Measurements from ENCODE around the gene CADM1.

Gene CADM1

GRCh38 chr11:115408036-115408921 is 95.9 kb downstream of the CADM1 start:
- DNase-seq: peak in 14 of 56 donors; percentile 2 to 62 (median 18)

- DNase-seq: no peak
Observed at GRCh38 chr11:115407496-115407895, 96.7 kb downstream of the CADM1 start.

- DNase-seq: no peak
Observed at GRCh38 chr11:115406404-115406803, 97.8 kb downstream of the CADM1 start.

GRCh38 chr11:115398333-115399080 is 105.7 kb downstream of the CADM1 start:
- DNase-seq: no peak

GRCh38 chr11:115396533-115396932 is 107.7 kb downstream of the CADM1 start:
- no peak for DNase-seq

- DNase-seq: no peak
Observed at GRCh38 chr11:115393950-115394349, 110.3 kb downstream of the CADM1 start.

GRCh38 chr11:115391598-115391997 is 112.6 kb downstream of the CADM1 start:
- DNase-seq: no peak

- no peak for DNase-seq
Observed at GRCh38 chr11:115391160-115391559, 113.1 kb downstream of the CADM1 start.

- no peak for DNase-seq
Observed at GRCh38 chr11:115390441-115390840, 113.8 kb downstream of the CADM1 start.

- DNase-seq: no peak
Observed at GRCh38 chr11:115389790-115390189, 114.4 kb downstream of the CADM1 start.

GRCh38 chr11:115385226-115385625 is 119.0 kb downstream of the CADM1 start:
- no peak for DNase-seq

- DNase-seq: no peak
Observed at GRCh38 chr11:115384236-115384635, 120.0 kb downstream of the CADM1 start.

- DNase-seq: no peak
Observed at GRCh38 chr11:115383431-115383830, 120.8 kb downstream of the CADM1 start.

- DNase-seq: no peak
Observed at GRCh38 chr11:115379528-115379927, 124.7 kb downstream of the CADM1 start.

- DNase-seq: no peak
Observed at GRCh38 chr11:115378557-115378956, 125.7 kb downstream of the CADM1 start.

GRCh38 chr11:115377882-115378296 is 126.3 kb downstream of the CADM1 start:
- no peak for DNase-seq

GRCh38 chr11:115368616-115369015 is 135.6 kb downstream of the CADM1 start:
- no peak for DNase-seq

- DNase-seq: no peak
Observed at GRCh38 chr11:115366826-115367225, 137.4 kb downstream of the CADM1 start.

- no peak for DNase-seq
Observed at GRCh38 chr11:115365907-115366306, 138.3 kb downstream of the CADM1 start.

- DNase-seq: no peak
Observed at GRCh38 chr11:115364896-115365295, 139.3 kb downstream of the CADM1 start.

- no peak for DNase-seq
Observed at GRCh38 chr11:115363921-115364320, 140.3 kb downstream of the CADM1 start.

GRCh38 chr11:115363426-115363825 is 140.8 kb downstream of the CADM1 start:
- no peak for DNase-seq

- DNase-seq: no peak
Observed at GRCh38 chr11:115362997-115363396, 141.2 kb downstream of the CADM1 start.
